HepG2 (cell line): ENCODE data around the gene KIF17. TPM values are rescaled to one million over a fixed set of nuclear protein-coding genes. Genes with fewer than 3 reads are reported as not detected.
A peak's percentile ranks its signal among the peaks of the same experiment; 100 is the strongest.

ENCODE experiments used
- ATAC-seq: fragments of 200-7000 bp; cut with Tn5 transposase; 3 replicates; pipeline ENCODE4 v1.9.1; 2020; ENCODE audit warnings: mild to moderate bottlenecking, moderate library complexity
- BruUV-seq: library from RNA; stranded (reverse); fragments of 400-500 nt; replicated peaks from 2 replicates; lab custom pipeline; 2021; lab: Mats Ljungman, UMichigan
- CTCF ChIA-PET: fragments of 300-600 bp; formaldehyde crosslinking; extraction: SDS; loops from one replicate; lab custom pipeline; 2021; ENCODE audit warnings: low total read pairs, inconsistent platforms, low intra/inter-chr PET ratio; lab: Yijun Ruan, JAX
- POLR2A ChIA-PET: fragments of 350-600 bp; sonication (Branson Sonifier 250); formaldehyde crosslinking; loops from one replicate; lab custom pipeline; 2020; ENCODE audit warnings: antibody characterized with exemption, inconsistent platforms; lab: Yijun Ruan, JAX
- DNase-seq: peaks from one replicate; pipeline ENCODE4 v3.0.0-alpha.2; 2015; ENCODE audit warnings: low spot score
- FAIRE-seq: peaks from 3 replicates; lab custom pipeline; 2011; peaks lifted over from hg19 to GRCh38; lab: Jason Lieb, UNC
- H2AFZ ChIP-seq: one replicate; pipeline ENCODE4 v1.6.1; 2011; ENCODE audit warnings: low read length, inconsistent platforms
- H3K27ac ChIP-seq: fragments of 300-600 bp; 3 replicates; pipeline ENCODE4 v1.8.0; 2011; ENCODE audit warnings: mixed run types, mild to moderate bottlenecking, mixed read lengths, low read length, inconsistent platforms; ENCODE audit not compliant: insufficient read depth; ENCODE audit errors: extremely low read length
- H3K27me3 ChIP-seq, 2 experiments: fragments of 200-600 bp in 1 of 2; 2 replicates in 1 of 2; 3 replicates in 1 of 2; pipeline versions ENCODE4 v1.6.0 to v1.8.0; 2011; ENCODE audit warnings: low read length in 2 of 2, mild to moderate bottlenecking in 2 of 2, moderate library complexity in 2 of 2, inconsistent platforms in 1 of 2; ENCODE audit not compliant: insufficient read depth in 2 of 2, control insufficient read depth in 1 of 2
- H3K36me3 ChIP-seq, 2 experiments: fragments of 200-600 bp in 1 of 2; replicated peaks in 1 of 2; 2 replicates in 1 of 2; 3 replicates in 1 of 2; pipeline versions ENCODE4 v1.5.1 to v1.8.0; 2011; ENCODE audit warnings: low read length in 2 of 2, inconsistent platforms in 1 of 2; ENCODE audit not compliant: insufficient read depth in 2 of 2, control insufficient read depth in 1 of 2
- H3K4me1 ChIP-seq: 2 replicates; pipeline ENCODE4 v1.5.1; 2012; ENCODE audit warnings: low read length, inconsistent platforms; ENCODE audit not compliant: insufficient read depth
- H3K4me2 ChIP-seq: 2 replicates; pipeline ENCODE4 v1.6.0; 2011; ENCODE audit warnings: low read depth, low read length, inconsistent platforms
- H3K4me3 ChIP-seq, 3 experiments: fragments of 200-600 bp in 1 of 3; sonication (generic), shearing (Covaris generic) in 1 of 3; replicated peaks in 1 of 3; 2 replicates each; pipeline ENCODE4 v1.5.1; 2011 to 2016; ENCODE audit warnings: low read length in 3 of 3, inconsistent platforms in 2 of 3, low read depth in 2 of 3, mild to moderate bottlenecking in 2 of 3, control low read depth in 1 of 3, mixed read lengths in 1 of 3; ENCODE audit not compliant: insufficient read depth in 1 of 3
- H3K79me2 ChIP-seq: one replicate; pipeline ENCODE4 v1.6.1; 2011; ENCODE audit warnings: low read length, inconsistent platforms; ENCODE audit not compliant: insufficient read depth
- H3K9ac ChIP-seq: 2 replicates; pipeline ENCODE4 v1.6.0; 2011; ENCODE audit warnings: mild to moderate bottlenecking, low read depth, low read length, inconsistent platforms; ENCODE audit not compliant: insufficient read depth
- H3K9me3 ChIP-seq: 2 replicates; pipeline ENCODE4 v1.5.1; 2012; ENCODE audit warnings: mild to moderate bottlenecking, low read length
- H4K20me1 ChIP-seq: 2 replicates; pipeline ENCODE4 v1.6.0; 2011; ENCODE audit warnings: inconsistent platforms, mild to moderate bottlenecking, low read length, moderate library complexity; ENCODE audit not compliant: insufficient read depth
- AGO1 ChIP-seq: fragments of 200-400 bp; formaldehyde crosslinking; IDR thresholded peaks from 2 replicates; pipeline ENCODE4 v1.6.1; 2017; ENCODE audit warnings: mild to moderate bottlenecking, low read depth, low read length, moderate library complexity; ENCODE audit not compliant: poor library complexity, severe bottlenecking
- PITX1 ChIP-seq: sonication (generic); formaldehyde crosslinking; IDR thresholded peaks from 2 replicates; pipeline ENCODE4 v1.5.1; 2020; ENCODE audit warnings: mild to moderate bottlenecking, missing genetic modification reagents
- STAG1 ChIP-seq: sonication (generic); formaldehyde crosslinking; IDR thresholded peaks from 2 replicates; pipeline ENCODE4 v1.4.0; 2020; ENCODE audit warnings: missing genetic modification reagents
- ZBTB20 ChIP-seq: sonication (generic); formaldehyde crosslinking; IDR thresholded peaks from 2 replicates; pipeline ENCODE4 v1.8.1; 2023; ENCODE audit warnings: missing genetic modification reagents, low read depth, mild to moderate bottlenecking, borderline replicate concordance
- ZNF460 ChIP-seq: sonication (generic); formaldehyde crosslinking; IDR thresholded peaks from 2 replicates; pipeline ENCODE4 v1.5.1; 2020; ENCODE audit warnings: missing genetic modification reagents, mild to moderate bottlenecking, borderline replicate concordance
- ZNF605 ChIP-seq: sonication (generic); formaldehyde crosslinking; IDR thresholded peaks from 2 replicates; pipeline ENCODE4 v1.8.0; 2022; ENCODE audit warnings: mild to moderate bottlenecking, missing genetic modification reagents
- ZNF629 ChIP-seq: sonication (generic); formaldehyde crosslinking; conservative IDR thresholded peaks from 2 replicates; pipeline ENCODE4 v1.5.0; 2020; ENCODE audit warnings: missing genetic modification reagents
- ZNF782 ChIP-seq: sonication (generic); formaldehyde crosslinking; IDR thresholded peaks from 2 replicates; pipeline ENCODE4 v1.4.0; 2020; ENCODE audit warnings: missing genetic modification reagents, mild to moderate bottlenecking, borderline replicate concordance
- WGBS: methylation state at CpG from one replicate; pipeline ENCODE4 v1.1.6; 2017; ENCODE audit warnings: low lambda C conversion rate; 5-methylcytosine and 5-hydroxymethylcytosine counted together
- in situ Hi-C: cut with HindIII; loops from 2 replicates; pipeline ENCODE4 v1.10.0; 2017; ENCODE audit warnings: low pct_unique_long_range_greater_than_20kb; ENCODE audit not compliant: extremely low pct_ligation_motif_present
- intact Hi-C: fragments of 100-400 bp; cut with micrococcal nuclease; formaldehyde crosslinking; loops from one replicate; pipeline ENCODE4 v1.10.0; 2022; ENCODE audit not compliant: unreplicated experiment
- polyA plus RNA-seq, 8 experiments: library from polyadenylated mRNA; depleted of rRNA in 3 of 8; stranded (reverse) in 7 of 8; unstranded in 1 of 8; fragments of >200 nt; fragmentation: Illumina TruSeq in 4 of 8; extraction: Trizol in 4 of 8; gene quantifications; 2 replicates each; pipeline versions ENCODE4 v1.2.1 to v1.2.3, GENCODE V29; 2011 to 2016; ENCODE audit warnings: low read depth in 4 of 8, missing spikeins in 1 of 8, mixed read lengths in 1 of 8; ENCODE audit not compliant: insufficient read depth in 1 of 8
- total RNA-seq, 5 experiments: library from RNA; depleted of rRNA; stranded (reverse); fragments of >200 nt; fragmentation: Illumina TruSeq; extraction: Trizol; gene quantifications; 2 replicates each; pipeline ENCODE4 v1.2.3, GENCODE V29; 2016; ENCODE audit warnings: low read depth in 1 of 5
- TF ChIP-seq, protein P1 (sequence below): sonication (generic); formaldehyde crosslinking; IDR thresholded peaks from 2 replicates; pipeline ENCODE4 v1.8.1; 2023; ENCODE audit warnings: mild to moderate bottlenecking, inconsistent platforms, moderate library complexity, missing genetic modification reagents, borderline replicate concordance
- TF ChIP-seq, protein P2 (sequence below): sonication (generic); formaldehyde crosslinking; IDR thresholded peaks from 2 replicates; pipeline ENCODE4 v1.5.0; 2020; ENCODE audit warnings: mild to moderate bottlenecking, missing genetic modification reagents, moderate library complexity

The KIF17 gene
- total and polyA plus RNA-seq, 2 of the 13 experiments (the other 11 are each of a cell fraction or from before 2014, with no cell fraction given), result 0.24 to 0.44 TPM

DNA sequence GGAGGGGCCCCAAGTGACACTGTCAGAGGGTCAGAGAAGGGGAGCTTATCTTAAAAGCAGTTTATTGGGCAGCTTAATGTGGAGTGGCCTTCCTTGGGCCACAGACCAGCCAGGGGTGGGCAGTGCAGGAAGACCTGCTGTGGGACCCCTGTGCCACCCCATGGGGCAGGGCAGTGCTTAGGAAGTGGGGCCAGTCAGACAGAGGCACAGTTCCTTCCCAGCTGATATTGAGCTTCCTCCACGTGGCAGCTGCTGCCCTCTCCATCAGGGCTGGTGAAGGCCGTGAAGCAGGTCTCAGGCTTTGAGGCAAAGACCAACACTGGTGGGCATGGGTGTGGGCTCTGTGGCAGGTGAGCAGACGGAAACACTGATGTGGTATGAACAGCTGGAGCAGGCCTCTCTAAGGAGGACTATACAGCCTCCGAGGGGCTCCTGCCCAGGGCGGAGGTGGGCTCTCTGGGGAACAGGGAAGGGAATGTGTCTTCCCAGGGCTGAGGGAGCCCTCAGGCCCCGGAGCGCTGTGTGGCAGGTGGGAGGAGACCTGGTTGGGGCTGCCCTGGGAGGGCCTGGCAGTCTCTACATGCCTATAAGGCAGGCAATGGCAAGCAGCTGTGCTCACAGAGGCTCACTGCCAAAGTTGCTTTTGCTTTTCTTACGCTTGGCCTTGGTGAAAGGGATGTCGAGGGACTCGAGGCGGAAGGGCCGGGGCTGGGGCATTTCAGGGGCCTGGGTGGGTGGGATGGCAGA, 53.7 kb downstream of the KIF17 start:
- Histone ChIP-seq H3K4me2 (no peak overlapping the region), H3K9ac (no peak overlapping the region), H3K4me3 (no peak overlapping the region), H3K79me2 (peaks cover 21% of the 10 kb centered on the region), H2AFZ (no peak overlapping the region), H3K9me3 (no peaks in the 10 kb centered on the region), H3K36me3 (peaks cover 5% of the 10 kb centered on the region in 2 experiments; a peak in 2 of 5 replicates), H3K27ac (no peak overlapping the region), H4K20me1 (no peaks in the 10 kb centered on the region), H3K4me1 (peaks cover 20% of the 10 kb centered on the region), H3K27me3 (no peaks in the 10 kb centered on the region; a peak in 1 of 5 replicates)
- intact Hi-C loops, result no loop called here
- WGBS, result 57% methylated on average over 7 of the region's 12 CpGs
- TF ChIP-seq AGO1, result no peak
- no peak for TF ChIP-seq ZNF605 (CRISPR knock-in tag)
- no peak for TF ChIP-seq ZBTB20 (CRISPR knock-in tag)
- TF ChIP-seq PITX1 (CRISPR knock-in tag), result no peak
- no peak for TF ChIP-seq ZNF782
- TF ChIP-seq, protein P1, sequence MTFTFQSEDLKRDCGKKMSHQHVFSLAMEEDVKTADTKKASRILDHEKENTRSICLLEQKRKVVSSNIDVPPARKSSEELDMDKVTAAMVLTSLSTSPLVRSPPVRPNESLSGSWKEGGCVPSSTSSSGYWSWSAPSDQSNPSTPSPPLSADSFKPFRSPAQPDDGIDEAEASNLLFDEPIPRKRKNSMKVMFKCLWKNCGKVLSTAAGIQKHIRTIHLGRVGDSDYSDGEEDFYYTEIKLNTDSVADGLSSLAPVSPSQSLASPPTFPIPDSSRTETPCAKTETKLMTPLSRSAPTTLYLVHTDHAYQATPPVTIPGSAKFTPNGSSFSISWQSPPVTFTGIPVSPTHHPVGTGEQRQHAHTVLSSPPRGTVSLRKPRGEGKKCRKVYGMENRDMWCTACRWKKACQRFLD, result no peak
- no peak for FAIRE-seq
- no peak for ATAC-seq
- no TSS peak for BruUV-seq
- no peak for DNase-seq
- ChIA-PET CTCF (no interaction called here), POLR2A (no interaction called here)
- in situ Hi-C loops, result no loop called here

DNA sequence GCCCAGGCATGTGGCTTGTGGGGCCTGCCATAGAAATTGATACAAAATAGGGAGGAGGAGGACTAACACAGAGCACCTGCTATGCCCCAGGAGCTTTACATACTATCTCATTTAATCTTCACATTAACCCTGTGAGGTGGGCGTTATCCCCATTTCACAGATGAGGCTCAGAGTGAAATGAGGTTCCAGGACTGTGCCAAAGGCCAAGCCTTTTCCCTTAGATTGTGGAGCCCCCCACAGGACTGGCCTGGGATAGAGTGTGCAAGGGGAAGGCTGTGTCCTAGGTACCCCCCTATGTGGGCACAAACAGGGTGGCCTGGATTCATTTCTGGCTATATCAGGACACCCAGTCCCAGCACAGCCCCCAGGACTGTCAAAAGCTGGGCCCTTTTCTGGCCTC, 54.4 kb downstream of the KIF17 start:
- peak; percentile 41 for TF ChIP-seq STAG1 (CRISPR knock-in tag)
- peak; percentile 92 for TF ChIP-seq ZNF629 (CRISPR knock-in tag)
- no peak for TF ChIP-seq ZNF460 (CRISPR knock-in tag)
- TF ChIP-seq, protein P2, sequence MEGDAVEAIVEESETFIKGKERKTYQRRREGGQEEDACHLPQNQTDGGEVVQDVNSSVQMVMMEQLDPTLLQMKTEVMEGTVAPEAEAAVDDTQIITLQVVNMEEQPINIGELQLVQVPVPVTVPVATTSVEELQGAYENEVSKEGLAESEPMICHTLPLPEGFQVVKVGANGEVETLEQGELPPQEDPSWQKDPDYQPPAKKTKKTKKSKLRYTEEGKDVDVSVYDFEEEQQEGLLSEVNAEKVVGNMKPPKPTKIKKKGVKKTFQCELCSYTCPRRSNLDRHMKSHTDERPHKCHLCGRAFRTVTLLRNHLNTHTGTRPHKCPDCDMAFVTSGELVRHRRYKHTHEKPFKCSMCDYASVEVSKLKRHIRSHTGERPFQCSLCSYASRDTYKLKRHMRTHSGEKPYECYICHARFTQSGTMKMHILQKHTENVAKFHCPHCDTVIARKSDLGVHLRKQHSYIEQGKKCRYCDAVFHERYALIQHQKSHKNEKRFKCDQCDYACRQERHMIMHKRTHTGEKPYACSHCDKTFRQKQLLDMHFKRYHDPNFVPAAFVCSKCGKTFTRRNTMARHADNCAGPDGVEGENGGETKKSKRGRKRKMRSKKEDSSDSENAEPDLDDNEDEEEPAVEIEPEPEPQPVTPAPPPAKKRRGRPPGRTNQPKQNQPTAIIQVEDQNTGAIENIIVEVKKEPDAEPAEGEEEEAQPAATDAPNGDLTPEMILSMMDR (CRISPR knock-in tag), result peak; percentile 32; the same call in 1 of the 2 replicates
- ChIA-PET POLR2A (no interaction called here), CTCF (no interaction called here)
- peaks cover 28% of the 10 kb centered on the region for H3K79me2 ChIP-seq
- no TSS peak for BruUV-seq
- no peaks in the 10 kb centered on the region for H4K20me1 ChIP-seq
- in situ Hi-C loops, result no loop called here
- no peak overlapping the region for H3K27ac ChIP-seq
- no peak overlapping the region for H2AFZ ChIP-seq
- peaks cover 28% of the 10 kb centered on the region for H3K4me1 ChIP-seq
- peaks cover 6 to 8% of the 10 kb centered on the region in 2 experiments; a peak in 3 of 5 replicates for H3K36me3 ChIP-seq
- H3K4me3 ChIP-seq, result no peak overlapping the region
- no peaks in the 10 kb centered on the region; a peak in 1 of 5 replicates for H3K27me3 ChIP-seq
- no peaks in the 10 kb centered on the region for H3K9me3 ChIP-seq
- WGBS, result 36% methylated on average over 1 of the region's 1 CpG
- no peak overlapping the region for H3K4me2 ChIP-seq
- no peak overlapping the region for H3K9ac ChIP-seq
- DNase-seq (no peak), FAIRE-seq (no peak), ATAC-seq (no peak)
- intact Hi-C loops, result no loop called here
